ENCODE data around the gene ABCB11. TPM values are rescaled to one million over a fixed set of nuclear protein-coding genes. Genes with fewer than 3 reads are reported as not detected.
A peak's percentile ranks its signal among the peaks of the same experiment; 100 is the strongest.
"Not testable (repeated sequence)": the region's sequence is repeated elsewhere in the genome, so short reads cannot be mapped to it uniquely, and the experiment has no call there.

The ABCB11 gene
- polyA plus RNA-seq, 4 donors: 0.03 to 0.37 TPM; not detected in 2

GRCh38 chr2:168895771-168896170 lies 135.4 kb downstream of the ABCB11 start:
- FAIRE-seq: no peak
- no peak for DNase-seq
- Histone ChIP-seq H3K27me3 (ENCODE audit: control insufficient read depth in 3 of 3, insufficient read depth in 3 of 3, low read length in 3 of 3) (peaks cover 0 to 2% (median 0%) of the 10 kb centered on the region in 3 donors), H3K27ac (ENCODE audit: low read depth in 1 of 3, low read length in 2 of 3) (no peak overlapping the region), H3K36me3 (ENCODE audit: control insufficient read depth in 3 of 3, insufficient read depth in 2 of 3, low read depth in 1 of 3, low read length in 3 of 3) (no peaks in the 10 kb centered on the region), H3K4me1 (ENCODE audit: control insufficient read depth in 3 of 3, insufficient read depth in 2 of 3, low read depth in 1 of 3, low read length in 2 of 3) (no peaks in the 10 kb centered on the region), H3K9me3 (ENCODE audit: control insufficient read depth in 2 of 2, insufficient read depth in 1 of 2, low read depth in 1 of 2, low read length in 1 of 2) (no peaks in the 10 kb centered on the region), H3K4me3 (ENCODE audit: low read depth in 1 of 3, low read length in 3 of 3) (no peak overlapping the region)

GRCh38 chr2:168894720-168895119 lies 136.4 kb downstream of the ABCB11 start:
- H3K9me3 ChIP-seq (ENCODE audit: control insufficient read depth in 2 of 2, insufficient read depth in 1 of 2, low read depth in 1 of 2, low read length in 1 of 2): no peaks in the 10 kb centered on the region
- H3K4me3 ChIP-seq (ENCODE audit: low read depth in 1 of 3, low read length in 3 of 3): no peak overlapping the region
- H3K27ac ChIP-seq (ENCODE audit: low read depth in 1 of 3, low read length in 2 of 3): no peak overlapping the region
- H3K36me3 ChIP-seq (ENCODE audit: control insufficient read depth in 3 of 3, insufficient read depth in 2 of 3, low read depth in 1 of 3, low read length in 3 of 3): no peaks in the 10 kb centered on the region
- DNase-seq (no peak), FAIRE-seq (no peak)
- peaks cover 0 to 2% (median 0%) of the 10 kb centered on the region in 3 donors for H3K27me3 ChIP-seq (ENCODE audit: control insufficient read depth in 3 of 3, insufficient read depth in 3 of 3, low read length in 3 of 3)
- H3K4me1 ChIP-seq (ENCODE audit: control insufficient read depth in 3 of 3, insufficient read depth in 2 of 3, low read depth in 1 of 3, low read length in 2 of 3): peaks cover 0 to 2% (median 0%) of the 10 kb centered on the region in 3 donors

DNA sequence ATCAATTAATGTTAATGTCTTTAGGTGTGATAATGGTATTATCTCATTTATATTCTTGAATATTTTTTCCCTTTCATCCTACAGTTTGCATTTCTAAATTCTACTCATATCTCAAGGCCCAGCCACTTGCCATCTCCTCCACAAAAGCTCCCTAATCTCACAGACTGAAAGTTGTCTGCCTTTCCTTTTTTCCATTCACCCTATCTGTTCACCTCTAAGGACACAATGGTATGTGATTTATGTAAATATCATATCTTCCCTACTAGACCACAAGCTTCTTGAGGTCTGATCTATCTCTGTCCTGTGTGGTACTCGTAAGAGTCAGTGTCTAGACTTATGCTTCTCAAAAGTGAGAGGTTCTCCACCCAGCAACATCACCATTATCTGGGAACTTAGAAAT lies 137.0 kb downstream of the ABCB11 start:
- Histone ChIP-seq H3K27me3 (ENCODE audit: control insufficient read depth in 3 of 3, insufficient read depth in 3 of 3, low read length in 3 of 3) (peaks cover 0 to 2% (median 0%) of the 10 kb centered on the region in 3 donors), H3K9me3 (ENCODE audit: control insufficient read depth in 2 of 2, insufficient read depth in 1 of 2, low read depth in 1 of 2, low read length in 1 of 2) (no peaks in the 10 kb centered on the region), H3K4me3 (ENCODE audit: low read depth in 1 of 3, low read length in 3 of 3) (no peak overlapping the region), H3K4me1 (ENCODE audit: control insufficient read depth in 3 of 3, insufficient read depth in 2 of 3, low read depth in 1 of 3, low read length in 2 of 3) (peaks cover 0 to 4% (median 0%) of the 10 kb centered on the region in 3 donors), H3K27ac (ENCODE audit: low read depth in 1 of 3, low read length in 2 of 3) (no peak overlapping the region), H3K36me3 (ENCODE audit: control insufficient read depth in 3 of 3, insufficient read depth in 2 of 3, low read depth in 1 of 3, low read length in 3 of 3) (no peaks in the 10 kb centered on the region)
- FAIRE-seq: no peak
- 82 to 90% (median 85%) methylated on average over 1 of the region's 1 CpG for WGBS, 3 donors
- DNase-seq: no peak

DNA sequence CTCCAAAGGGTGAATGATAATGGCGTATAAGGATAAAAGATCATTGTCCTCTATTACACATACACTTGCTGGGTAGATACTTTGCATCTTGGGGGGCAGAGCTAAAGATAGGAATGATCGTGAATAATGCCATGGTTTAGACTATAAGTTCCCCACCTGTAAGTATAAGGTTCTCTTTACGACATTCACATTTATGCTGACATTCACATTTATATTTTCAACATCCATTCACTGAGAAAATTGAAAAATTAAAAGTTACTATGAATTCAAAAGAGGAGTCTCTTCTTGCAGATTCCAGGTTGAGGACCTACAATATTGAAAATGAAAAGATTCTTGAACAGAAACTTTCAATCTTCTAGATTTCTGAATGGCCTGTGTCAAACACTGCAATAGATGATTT lies 138.8 kb downstream of the ABCB11 start:
- Histone ChIP-seq H3K36me3 (ENCODE audit: control insufficient read depth in 3 of 3, insufficient read depth in 2 of 3, low read depth in 1 of 3, low read length in 3 of 3) (no peaks in the 10 kb centered on the region), H3K4me1 (ENCODE audit: control insufficient read depth in 3 of 3, insufficient read depth in 2 of 3, low read depth in 1 of 3, low read length in 2 of 3) (peaks cover 0 to 4% (median 0%) of the 10 kb centered on the region in 3 donors), H3K9me3 (ENCODE audit: control insufficient read depth in 2 of 2, insufficient read depth in 1 of 2, low read depth in 1 of 2, low read length in 1 of 2) (no peaks in the 10 kb centered on the region), H3K4me3 (ENCODE audit: low read depth in 1 of 3, low read length in 3 of 3) (no peak overlapping the region), H3K27me3 (ENCODE audit: control insufficient read depth in 3 of 3, insufficient read depth in 3 of 3, low read length in 3 of 3) (peaks cover 0 to 2% (median 0%) of the 10 kb centered on the region in 3 donors), H3K27ac (ENCODE audit: low read depth in 1 of 3, low read length in 2 of 3) (no peak overlapping the region)
- 85 to 87% (median 86%) methylated on average over 3 of the region's 3 CpGs for WGBS, 3 donors
- DNase-seq: no peak
- no peak for FAIRE-seq

DNA sequence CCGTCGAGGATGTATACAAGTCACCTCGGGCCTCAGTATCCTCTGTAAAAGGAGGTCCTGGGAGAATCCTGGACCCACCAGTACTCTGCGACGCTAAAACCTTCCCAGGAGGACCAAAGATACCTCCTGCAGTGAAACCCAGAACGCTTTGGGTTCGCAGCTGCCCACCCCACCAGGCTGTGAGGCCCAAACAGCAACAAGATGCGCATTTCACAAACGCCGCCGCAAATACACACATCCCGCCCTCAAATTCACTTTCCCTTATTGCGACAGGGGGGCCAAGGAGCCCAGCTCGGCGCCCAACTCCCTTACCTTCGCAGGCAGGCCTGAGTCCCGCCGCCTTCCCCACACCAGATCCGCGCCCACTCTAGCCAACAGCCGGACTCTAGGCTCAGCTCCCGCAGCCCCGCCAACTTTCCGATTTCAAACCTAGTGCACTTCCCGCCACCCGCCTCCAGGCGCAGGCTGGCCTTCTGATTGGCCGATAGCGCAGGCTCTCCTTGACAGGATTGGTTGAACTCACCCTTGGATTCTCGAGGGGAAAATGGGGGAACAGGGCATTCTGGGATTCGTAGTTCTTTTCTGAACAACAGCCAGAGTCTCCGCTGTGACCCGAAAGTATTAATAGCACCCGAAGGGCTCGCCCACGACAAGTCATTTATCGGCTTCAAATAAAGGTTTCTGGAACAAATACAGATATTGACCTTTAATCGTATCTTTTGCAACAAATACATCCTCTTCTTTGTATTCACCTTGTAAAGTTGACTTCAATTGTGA lies 140.9 kb downstream of the ABCB11 start, which contains the start of gene SPC25:
SPC25 (minus strand) TSS at position 425 of the 777 bp plus-strand sequence. CDS start 911 bp downstream, outside the sequence.
- Histone ChIP-seq H3K4me3 (ENCODE audit: low read depth in 1 of 3, low read length in 3 of 3) (peak within 1 kb of the TSS; percentile 24 to 76 (median 61)), H3K27ac (ENCODE audit: low read depth in 1 of 3, low read length in 2 of 3) (no peak within 1 kb of the TSS), H3K9me3 (ENCODE audit: control insufficient read depth in 2 of 2, insufficient read depth in 1 of 2, low read depth in 1 of 2, low read length in 1 of 2) (no peaks in the 10 kb centered on the region), H3K27me3 (ENCODE audit: control insufficient read depth in 3 of 3, insufficient read depth in 3 of 3, low read length in 3 of 3) (peaks cover 0 to 2% (median 0%) of the 10 kb centered on the region in 3 donors), H3K4me1 (ENCODE audit: control insufficient read depth in 3 of 3, insufficient read depth in 2 of 3, low read depth in 1 of 3, low read length in 2 of 3) (peaks cover 0 to 4% (median 0%) of the 10 kb centered on the region in 3 donors), H3K36me3 (ENCODE audit: control insufficient read depth in 3 of 3, insufficient read depth in 2 of 3, low read depth in 1 of 3, low read length in 3 of 3) (no peaks in the 10 kb centered on the region)
- 1% methylated on average over 36 to 38 of the region's 38 CpGs for WGBS, 3 donors
- FAIRE-seq: no peak
- DNase-seq: peak; percentile 92 to 95

GRCh38 chr2:168889635-168890005 lies 141.5 kb downstream of the ABCB11 start:
- no peaks in the 10 kb centered on the region for H3K9me3 ChIP-seq (ENCODE audit: control insufficient read depth in 2 of 2, insufficient read depth in 1 of 2, low read depth in 1 of 2, low read length in 1 of 2)
- no peaks in the 10 kb centered on the region for H3K36me3 ChIP-seq (ENCODE audit: control insufficient read depth in 3 of 3, insufficient read depth in 2 of 3, low read depth in 1 of 3, low read length in 3 of 3)
- peak; percentile 17 to 22 for DNase-seq
- no peak overlapping the region for H3K27ac ChIP-seq (ENCODE audit: low read depth in 1 of 3, low read length in 2 of 3)
- WGBS, 3 donors: 12 to 29% (median 27%) methylated on average over 3 of the region's 3 CpGs
- FAIRE-seq: no peak
- H3K4me1 ChIP-seq (ENCODE audit: control insufficient read depth in 3 of 3, insufficient read depth in 2 of 3, low read depth in 1 of 3, low read length in 2 of 3): peaks cover 0 to 4% (median 0%) of the 10 kb centered on the region in 3 donors
- H3K4me3 ChIP-seq (ENCODE audit: low read depth in 1 of 3, low read length in 3 of 3): peak overlapping the region; percentile 24 to 76 (median 61)
- peaks cover 0 to 2% (median 0%) of the 10 kb centered on the region in 3 donors for H3K27me3 ChIP-seq (ENCODE audit: control insufficient read depth in 3 of 3, insufficient read depth in 3 of 3, low read length in 3 of 3)

- 93 to 99% (median 97%) methylated on average over 1 of the region's 1 CpG for WGBS, 3 donors
- Histone ChIP-seq H3K4me3 (ENCODE audit: low read depth in 1 of 3, low read length in 3 of 3) (no peak overlapping the region), H3K27me3 (ENCODE audit: control insufficient read depth in 3 of 3, insufficient read depth in 3 of 3, low read length in 3 of 3) (no peaks in the 10 kb centered on the region), H3K36me3 (ENCODE audit: control insufficient read depth in 3 of 3, insufficient read depth in 2 of 3, low read depth in 1 of 3, low read length in 3 of 3) (no peaks in the 10 kb centered on the region), H3K27ac (ENCODE audit: low read depth in 1 of 3, low read length in 2 of 3) (no peak overlapping the region), H3K9me3 (ENCODE audit: control insufficient read depth in 2 of 2, insufficient read depth in 1 of 2, low read depth in 1 of 2, low read length in 1 of 2) (no peaks in the 10 kb centered on the region), H3K4me1 (ENCODE audit: control insufficient read depth in 3 of 3, insufficient read depth in 2 of 3, low read depth in 1 of 3, low read length in 2 of 3) (peaks cover 0 to 6% (median 0%) of the 10 kb centered on the region in 3 donors)
- DNase-seq (no peak), FAIRE-seq (no peak)
Observed at GRCh38 chr2:168884975-168885374, 146.1 kb downstream of the ABCB11 start.

DNA sequence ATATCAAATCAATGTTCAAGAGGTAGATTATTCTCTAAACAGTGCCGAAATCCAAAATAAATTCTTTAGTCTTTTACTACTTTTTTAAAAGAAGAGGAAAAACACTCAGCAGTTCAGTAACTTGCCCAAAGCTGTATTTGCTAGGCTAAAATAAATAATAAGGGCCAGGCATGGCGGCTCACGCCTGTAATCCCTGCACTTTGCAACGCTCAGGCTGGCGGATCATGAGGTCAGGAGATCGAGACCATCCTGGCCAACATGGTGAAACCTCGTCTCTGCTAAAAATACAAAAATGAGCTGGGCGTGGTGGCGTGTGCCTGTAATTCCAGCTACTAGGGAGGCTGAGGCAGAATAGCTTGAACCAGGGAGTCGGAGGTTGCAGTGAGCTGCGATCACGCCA lies 149.0 kb downstream of the ABCB11 start:
- not testable (repeated sequence) for H3K4me3 ChIP-seq (ENCODE audit: low read depth in 1 of 3, low read length in 3 of 3); H3K27ac ChIP-seq (ENCODE audit: low read depth in 1 of 3, low read length in 2 of 3); H3K9me3 ChIP-seq (ENCODE audit: control insufficient read depth in 2 of 2, insufficient read depth in 1 of 2, low read depth in 1 of 2, low read length in 1 of 2); FAIRE-seq; H3K27me3 ChIP-seq (ENCODE audit: control insufficient read depth in 3 of 3, insufficient read depth in 3 of 3, low read length in 3 of 3); H3K4me1 ChIP-seq (ENCODE audit: control insufficient read depth in 3 of 3, insufficient read depth in 2 of 3, low read depth in 1 of 3, low read length in 2 of 3); DNase-seq; H3K36me3 ChIP-seq (ENCODE audit: control insufficient read depth in 3 of 3, insufficient read depth in 2 of 3, low read depth in 1 of 3, low read length in 3 of 3)
- WGBS, 3 donors: 96 to 98% (median 97%) methylated on average over 12 of the region's 12 CpGs

Measured in small intestine (tissue), 7 donors.